H1 (cell line): Measurements from ENCODE around the gene PRKCA. TPM values are rescaled to one million over a fixed set of nuclear protein-coding genes. Genes with fewer than 3 reads are reported as not detected.

Experiments
- ATF2 ChIP-seq: IDR thresholded peaks from 2 replicates; pipeline ENCODE4 v1.6.1; 2012; ENCODE audit warnings: low read length, inconsistent platforms
- BRCA1 ChIP-seq: IDR thresholded peaks from 2 replicates; pipeline ENCODE4 v1.6.1; 2012; ENCODE audit warnings: low read depth, low read length, improper control_type of control experiment
- CHD7 ChIP-seq: fragments of 300-600 bp; sonication (generic); IDR thresholded peaks from 2 replicates; pipeline ENCODE4 v1.7.1; 2012; ENCODE audit warnings: low read length, moderate library complexity, mild to moderate bottlenecking, inconsistent platforms; ENCODE audit not compliant: insufficient replicate concordance
- EZH2 ChIP-seq: fragments of 200-600 bp; sonication (generic); IDR thresholded peaks from 2 replicates; pipeline ENCODE4 v1.7.1; 2012; ENCODE audit warnings: low read depth, mild to moderate bottlenecking, moderate library complexity, low read length, inconsistent platforms; ENCODE audit not compliant: severe bottlenecking
- GABPA ChIP-seq: IDR thresholded peaks from 2 replicates; pipeline ENCODE4 v1.6.1; 2011; ENCODE audit warnings: mild to moderate bottlenecking, low read length, moderate library complexity, borderline replicate concordance; ENCODE audit not compliant: insufficient read depth
- SUZ12 ChIP-seq: fragments of 200-600 bp; sonication (generic); IDR thresholded peaks from 2 replicates; pipeline ENCODE4 v1.6.1; 2012; ENCODE audit warnings: mild to moderate bottlenecking, inconsistent platforms, low read length, moderate library complexity, mixed read lengths
- ZNF274 ChIP-seq: IDR thresholded peaks from 2 replicates; pipeline ENCODE4 v1.7.0; 2012; ENCODE audit warnings: low read length, borderline replicate concordance; ENCODE audit errors: extremely low read depth
- polyA plus RNA-seq, 7 experiments: library from polyadenylated mRNA; depleted of rRNA in 3 of 7; stranded (reverse) in 5 of 7; unstranded in 2 of 7; fragments of >200 nt in 5 of 7; fragments of 200-250 nt in 2 of 7; gene quantifications; 1 replicate in 5 of 7; 2 replicates in 1 of 7; 4 replicates in 1 of 7; pipeline versions ENCODE4 v1.2.1 to v1.2.3, GENCODE V29; 2011 to 2013; ENCODE audit warnings: missing spikeins in 2 of 7, mixed read lengths in 2 of 7
- total RNA-seq: library from RNA; stranded (reverse); fragmentation: NEBNext Ultra II Directional; extraction: Animal tissue kit (Norgen Biotek cat#: 25700); gene quantifications from 2 replicates; pipeline ENCODE4 v1.2.1, GENCODE V29; 2021

The PRKCA gene
- total and polyA plus RNA-seq, 2 of the 8 experiments (the other 6 are each of a cell fraction or from before 2014, with no cell fraction given): 5.8 to 17.8 TPM

GRCh38 chr17:66698270-66698669, 395.9 kb downstream of the PRKCA start (continued):
- TF ChIP-seq ZNF274 (no peak), BRCA1 (no peak), ATF2 (no peak), CHD7 (no peak), SUZ12 (no peak), EZH2 (no peak), GABPA (no peak)
